Stimulated activated naive B cell treated with anti-CD40 and anti-IgM and Interleukin-4, amounts not matched to agents 10 μg/mL and 1 μg/mL and 100 μg/mL, for 72 hours (primary cell): Measurements from ENCODE around the gene C9orf72.

Experiments
- ATAC-seq, 2 donors: fragments of 150-1000 bp; cut with Tn5 transposase; replicated peaks; 2 replicates each; pipeline ENCODE4 v1.10.0; 2021; ENCODE audit warnings: moderate library complexity in 1 of 2
- DNase-seq: peaks from one replicate; pipeline ENCODE4 v3.0.0; 2021
- H3K27ac Mint-ChIP-seq: one replicate; pipeline ENCODE4 v1.8.0; 2022; ENCODE audit warnings: mild to moderate bottlenecking, mixed read lengths
- H3K27me3 Mint-ChIP-seq, 2 donors: one replicate each; pipeline ENCODE4 v1.8.0; 2022; ENCODE audit warnings: mixed read lengths in 2 of 2
- H3K36me3 Mint-ChIP-seq, 2 donors: one replicate each; pipeline ENCODE4 v1.8.0; 2022; ENCODE audit warnings: mixed read lengths in 2 of 2, mild to moderate bottlenecking in 1 of 2
- H3K4me1 Mint-ChIP-seq, 2 donors: one replicate each; pipeline ENCODE4 v1.8.0; 2022; ENCODE audit warnings: mixed read lengths in 2 of 2, mild to moderate bottlenecking in 1 of 2
- H3K4me3 Mint-ChIP-seq, 2 donors: one replicate each; pipeline ENCODE4 v1.8.0; 2022; ENCODE audit warnings: mild to moderate bottlenecking in 2 of 2, mixed read lengths in 2 of 2, moderate library complexity in 1 of 2
- H3K9me3 Mint-ChIP-seq, 2 donors: one replicate each; pipeline ENCODE4 v1.8.0; 2022; ENCODE audit warnings: mixed read lengths in 2 of 2, mild to moderate bottlenecking in 1 of 2

C9orf72 gene

DNA sequence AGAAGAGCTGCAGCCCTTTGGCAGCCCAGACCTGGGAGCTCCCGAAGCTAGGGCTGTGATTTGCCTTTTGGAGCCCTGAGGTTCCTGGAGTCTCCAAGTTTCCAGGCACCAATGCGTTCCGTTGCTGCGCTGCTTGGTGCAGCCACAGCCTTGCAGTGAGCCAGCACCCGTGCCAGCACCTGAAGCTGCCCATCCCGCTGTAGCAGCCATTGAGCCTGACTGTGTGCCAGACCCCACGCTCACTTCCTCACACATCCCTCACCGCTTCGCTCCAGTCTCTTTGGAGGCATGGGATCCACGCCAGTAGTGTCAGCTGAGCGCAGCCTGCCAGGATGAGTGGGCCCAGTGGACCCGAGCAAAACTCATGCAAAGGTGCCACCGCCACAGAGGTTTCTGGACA, 22.5 kb upstream of the C9orf72 start:
- no peak for DNase-seq
- peaks cover 5 to 15% of the 10 kb centered on the region in 2 donors for H3K27me3 Mint-ChIP-seq
- peaks cover 0 to 4% of the 10 kb centered on the region in 2 donors for H3K9me3 Mint-ChIP-seq
- no peak for ATAC-seq
- H3K4me3 Mint-ChIP-seq = no peak overlapping the region
- no peak overlapping the region for H3K27ac Mint-ChIP-seq
- H3K36me3 Mint-ChIP-seq = no peaks in the 10 kb centered on the region
- H3K4me1 Mint-ChIP-seq = no peaks in the 10 kb centered on the region

DNA sequence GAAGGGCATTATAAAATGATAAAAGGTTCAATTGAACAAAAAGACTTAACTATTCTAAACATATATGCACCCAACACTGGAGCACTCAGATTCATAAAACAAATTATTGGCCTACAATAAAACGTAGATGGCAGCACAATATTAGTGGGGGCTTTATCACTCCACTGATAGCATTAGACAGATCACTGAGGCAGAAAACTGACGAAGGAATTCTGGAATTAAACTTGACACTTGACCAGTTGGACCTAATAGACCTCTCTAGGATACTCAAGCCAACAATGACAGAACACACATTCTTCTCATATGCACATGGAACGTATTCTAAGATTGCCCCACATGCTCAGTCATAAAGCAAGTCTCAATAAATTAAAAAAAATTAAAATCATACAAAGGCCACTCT, 18.4 kb upstream of the C9orf72 start:
- Mint-ChIP-seq H3K9me3 (peaks cover 3 to 6% of the 10 kb centered on the region in 2 donors), H3K27me3 (peaks cover 5 to 15% of the 10 kb centered on the region in 2 donors), H3K36me3 (peaks cover 0 to 3% of the 10 kb centered on the region in 2 donors), H3K4me3 (no peak overlapping the region), H3K27ac (no peak overlapping the region), H3K4me1 (peaks cover 2 to 17% of the 10 kb centered on the region in 2 donors)
- ATAC-seq = no peak
- DNase-seq = no peak

DNA sequence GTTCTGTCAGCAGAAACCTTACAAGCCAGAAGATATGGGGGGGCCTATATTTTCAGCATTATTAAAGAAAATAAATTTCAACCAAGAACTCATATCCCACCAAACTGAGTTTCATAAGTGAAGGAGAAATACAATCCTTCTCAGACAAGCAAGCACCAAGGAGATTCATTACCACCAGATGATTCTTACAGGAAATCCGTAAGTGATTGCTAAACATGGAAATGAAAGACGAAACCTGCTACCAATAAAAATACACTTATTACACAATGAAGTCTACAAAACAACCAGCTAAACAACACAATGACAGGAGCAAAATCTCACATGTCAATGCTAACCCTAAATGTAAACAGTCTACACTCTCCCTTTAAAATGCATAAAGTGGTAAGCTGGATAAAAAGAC, 17.8 kb upstream of the C9orf72 start:
- Mint-ChIP-seq H3K4me3 (no peak overlapping the region), H3K27me3 (peaks cover 5 to 15% of the 10 kb centered on the region in 2 donors), H3K4me1 (peaks cover 2 to 17% of the 10 kb centered on the region in 2 donors), H3K36me3 (peaks cover 0 to 3% of the 10 kb centered on the region in 2 donors), H3K9me3 (peaks cover 3 to 6% of the 10 kb centered on the region in 2 donors), H3K27ac (no peak overlapping the region)
- DNase-seq = no peak
- ATAC-seq = no peak

DNA sequence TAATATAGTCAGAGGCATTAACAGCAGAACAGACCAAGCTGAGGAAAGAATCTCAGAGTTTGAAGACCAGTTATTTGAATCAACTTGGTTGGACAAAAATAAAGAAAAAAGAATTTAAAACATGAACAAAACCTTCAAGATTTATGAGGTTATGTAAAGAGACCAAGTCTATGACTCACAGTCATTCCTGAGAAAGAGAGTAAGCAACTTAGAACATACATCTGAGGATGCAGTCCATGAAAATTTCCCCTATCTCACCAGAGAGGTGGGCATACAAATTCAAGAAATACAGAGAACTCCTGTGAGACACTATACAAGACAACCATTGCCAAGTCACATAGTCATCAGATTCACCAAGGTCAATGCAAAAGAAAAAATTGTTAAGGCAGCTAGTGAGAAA, 17.4 kb upstream of the C9orf72 start:
- H3K4me3 Mint-ChIP-seq = no peak overlapping the region
- DNase-seq (no peak), ATAC-seq (no peak)

DNA sequence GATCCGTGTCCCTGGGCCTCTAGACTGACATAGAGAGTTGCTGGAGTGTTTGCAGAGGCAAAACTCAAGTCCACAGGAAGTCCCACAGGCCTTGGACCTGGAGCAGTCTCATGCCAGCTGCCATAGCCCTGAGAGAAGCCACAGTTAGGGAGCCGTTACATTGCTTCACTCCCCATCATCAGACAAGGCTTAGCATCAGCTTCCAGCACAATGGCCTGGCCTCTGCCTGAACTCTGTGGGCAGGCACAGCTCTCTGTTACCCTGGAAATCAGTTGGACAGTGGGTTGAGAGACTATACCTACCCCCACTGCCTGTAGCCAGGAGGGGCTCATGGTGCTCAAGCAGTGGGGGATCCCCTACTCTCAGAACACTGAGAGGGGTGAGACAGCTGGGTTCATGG, 16.2 kb upstream of the C9orf72 start:
- Mint-ChIP-seq H3K4me3 (no peak overlapping the region), H3K36me3 (peaks cover 0 to 3% of the 10 kb centered on the region in 2 donors), H3K27ac (no peak overlapping the region), H3K27me3 (peaks cover 0 to 15% of the 10 kb centered on the region in 2 donors), H3K4me1 (peaks cover 2 to 17% of the 10 kb centered on the region in 2 donors), H3K9me3 (peaks cover 3 to 6% of the 10 kb centered on the region in 2 donors)
- DNase-seq (no peak), ATAC-seq (no peak)

More for the DNA sequence above, 17.4 kb upstream of the C9orf72 start:
- H3K4me1 Mint-ChIP-seq = peaks cover 2 to 17% of the 10 kb centered on the region in 2 donors
- H3K9me3 Mint-ChIP-seq = peaks cover 3 to 6% of the 10 kb centered on the region in 2 donors
- H3K27me3 Mint-ChIP-seq = peaks cover 5 to 15% of the 10 kb centered on the region in 2 donors
- H3K36me3 Mint-ChIP-seq = peaks cover 0 to 3% of the 10 kb centered on the region in 2 donors
- no peak overlapping the region for H3K27ac Mint-ChIP-seq

DNA sequence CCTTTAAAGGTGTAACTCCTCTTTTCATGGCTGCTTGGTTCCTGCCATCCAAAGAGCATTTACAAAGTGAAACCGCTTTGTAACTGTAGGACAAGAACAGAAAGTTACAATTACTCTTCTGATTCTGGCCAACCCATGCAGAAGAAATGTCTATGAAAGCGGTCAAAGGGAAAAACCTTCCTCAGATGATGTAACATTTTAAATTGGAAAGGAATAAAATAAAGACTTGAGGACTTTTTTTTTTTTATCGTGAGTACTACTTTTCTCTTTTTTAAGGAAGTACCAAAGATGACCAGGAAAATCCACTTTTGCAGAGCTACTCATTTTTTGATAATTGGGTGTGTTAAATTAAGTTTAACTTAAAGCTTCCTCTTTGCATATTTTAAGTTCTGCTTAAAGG, 13.0 kb upstream of the C9orf72 start:
- Mint-ChIP-seq H3K9me3 (peaks cover 3 to 5% of the 10 kb centered on the region in 2 donors), H3K27me3 (peaks cover 0 to 6% of the 10 kb centered on the region in 2 donors), H3K36me3 (peaks cover 0 to 3% of the 10 kb centered on the region in 2 donors), H3K4me3 (no peak overlapping the region), H3K4me1 (peaks cover 2 to 17% of the 10 kb centered on the region in 2 donors), H3K27ac (no peak overlapping the region)
- ATAC-seq (no peak), DNase-seq (no peak)

DNA sequence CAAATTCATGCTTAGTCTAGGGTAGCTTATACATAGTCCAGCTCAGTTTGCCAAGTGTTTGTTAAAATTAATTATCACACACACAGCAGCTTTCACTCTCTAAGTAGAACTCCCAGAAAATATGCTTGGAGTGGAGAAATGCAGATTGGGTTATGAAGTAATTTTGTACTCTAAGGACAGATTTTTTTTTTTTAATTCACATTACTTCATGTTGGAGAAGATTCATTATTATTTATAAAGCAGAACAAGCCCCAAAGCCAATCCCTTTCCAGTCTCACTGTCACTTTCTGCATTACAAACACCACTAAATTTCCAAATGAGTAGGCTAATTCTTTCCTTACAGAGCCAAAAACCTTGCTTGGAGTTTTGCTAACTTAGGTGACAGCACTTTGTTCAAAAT, 11.7 kb upstream of the C9orf72 start:
- no peaks in the 10 kb centered on the region for H3K27me3 Mint-ChIP-seq
- DNase-seq = no peak
- H3K4me1 Mint-ChIP-seq = peaks cover 2 to 17% of the 10 kb centered on the region in 2 donors
- no peak overlapping the region for H3K27ac Mint-ChIP-seq
- no peaks in the 10 kb centered on the region for H3K9me3 Mint-ChIP-seq
- H3K4me3 Mint-ChIP-seq = no peak overlapping the region
- no peak for ATAC-seq
- no peaks in the 10 kb centered on the region for H3K36me3 Mint-ChIP-seq

DNA sequence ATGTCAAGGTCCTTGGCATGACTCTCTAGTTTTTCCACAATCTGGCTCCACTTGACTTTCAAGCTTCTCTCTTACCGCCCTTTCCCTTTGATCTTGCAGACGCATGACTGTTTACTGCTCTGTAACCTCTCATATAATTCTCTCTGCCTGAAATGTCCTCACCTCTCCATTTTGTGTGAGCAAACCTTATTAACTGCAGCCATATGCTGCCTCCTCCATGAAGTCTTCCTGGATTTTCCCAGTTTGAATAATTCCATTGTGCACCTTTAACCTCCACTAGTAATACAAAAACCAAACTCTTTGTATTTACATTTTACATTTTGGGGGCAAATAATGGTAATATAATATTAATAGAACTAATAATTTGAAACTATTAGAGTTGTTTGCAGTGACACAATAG, 9.5 kb upstream of the C9orf72 start:
- ATAC-seq (no peak), DNase-seq (no peak)
- H3K27me3 Mint-ChIP-seq = no peaks in the 10 kb centered on the region
- no peak overlapping the region for H3K4me3 Mint-ChIP-seq
- peaks cover 0 to 4% of the 10 kb centered on the region in 2 donors for H3K36me3 Mint-ChIP-seq
- H3K9me3 Mint-ChIP-seq = peaks cover 7 to 8% of the 10 kb centered on the region in 2 donors
- H3K27ac Mint-ChIP-seq = no peak overlapping the region
- peaks cover 0 to 9% of the 10 kb centered on the region in 2 donors for H3K4me1 Mint-ChIP-seq

DNA sequence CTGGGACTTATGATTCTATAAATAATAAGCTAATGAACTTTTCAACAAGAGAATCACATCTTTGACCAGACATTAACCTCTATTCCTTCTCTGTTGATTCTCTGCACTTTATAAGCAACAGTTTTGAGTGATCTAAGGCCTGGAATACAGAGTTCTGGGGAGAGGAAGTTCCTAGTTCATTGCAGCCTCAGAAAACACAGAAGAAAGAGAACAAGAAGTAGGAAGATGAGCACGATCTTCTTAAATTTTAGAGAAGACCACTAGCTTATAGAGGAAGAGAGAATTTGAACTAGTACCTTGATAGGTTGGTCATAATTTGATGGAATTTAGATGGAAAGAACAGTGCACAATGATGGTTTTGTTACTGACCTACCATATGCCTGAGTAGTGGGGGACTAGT, 8.5 kb upstream of the C9orf72 start:
- H3K27me3 Mint-ChIP-seq = no peaks in the 10 kb centered on the region
- DNase-seq (no peak), ATAC-seq (no peak)
- H3K4me3 Mint-ChIP-seq = no peak overlapping the region
- H3K4me1 Mint-ChIP-seq = no peaks in the 10 kb centered on the region
- H3K36me3 Mint-ChIP-seq = peaks cover 0 to 4% of the 10 kb centered on the region in 2 donors
- no peak overlapping the region for H3K27ac Mint-ChIP-seq
- H3K9me3 Mint-ChIP-seq = peaks cover 7 to 8% of the 10 kb centered on the region in 2 donors

DNA sequence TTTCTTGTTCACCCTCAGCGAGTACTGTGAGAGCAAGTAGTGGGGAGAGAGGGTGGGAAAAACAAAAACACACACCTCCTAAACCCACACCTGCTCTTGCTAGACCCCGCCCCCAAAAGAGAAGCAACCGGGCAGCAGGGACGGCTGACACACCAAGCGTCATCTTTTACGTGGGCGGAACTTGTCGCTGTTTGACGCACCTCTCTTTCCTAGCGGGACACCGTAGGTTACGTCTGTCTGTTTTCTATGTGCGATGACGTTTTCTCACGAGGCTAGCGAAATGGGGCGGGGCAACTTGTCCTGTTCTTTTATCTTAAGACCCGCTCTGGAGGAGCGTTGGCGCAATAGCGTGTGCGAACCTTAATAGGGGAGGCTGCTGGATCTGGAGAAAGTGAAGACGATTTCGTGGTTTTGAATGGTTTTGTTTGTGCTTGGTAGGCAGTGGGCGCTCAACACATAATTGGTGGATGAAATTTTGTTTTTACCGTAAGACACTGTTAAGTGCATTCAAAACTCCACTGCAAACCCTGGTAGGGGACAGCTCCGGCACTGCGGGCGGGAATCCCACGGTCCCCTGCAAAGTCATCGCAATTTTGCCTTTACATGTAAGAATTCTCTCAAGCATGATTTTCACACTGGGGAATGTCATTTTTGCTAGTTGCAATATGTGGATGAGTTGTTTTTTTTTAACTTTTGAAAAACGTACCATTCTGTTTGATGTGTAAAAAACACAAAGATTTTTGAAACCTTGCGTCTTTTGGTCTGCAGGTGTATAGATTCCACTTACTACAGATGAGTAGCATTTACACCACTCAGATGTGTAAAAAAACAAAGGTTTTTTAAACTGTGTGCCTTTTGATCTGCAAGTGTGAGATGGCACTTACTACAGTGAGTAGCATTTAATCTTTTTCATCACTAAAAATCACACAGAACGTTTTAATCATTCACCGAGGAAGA, 631 bp upstream of the C9orf72 start:
- peak overlapping the region; percentile 98 to 99 for H3K4me3 Mint-ChIP-seq
- peaks cover 8 to 21% of the 10 kb centered on the region in 2 donors for H3K4me1 Mint-ChIP-seq
- peak; percentile 84 to 90 for ATAC-seq
- DNase-seq = peak; percentile 97
- peak overlapping the region; percentile 100 for H3K27ac Mint-ChIP-seq
- H3K9me3 Mint-ChIP-seq = peaks cover 7 to 8% of the 10 kb centered on the region in 2 donors
- H3K27me3 Mint-ChIP-seq = no peaks in the 10 kb centered on the region
- peaks cover 3 to 4% of the 10 kb centered on the region in 2 donors for H3K36me3 Mint-ChIP-seq

DNA sequence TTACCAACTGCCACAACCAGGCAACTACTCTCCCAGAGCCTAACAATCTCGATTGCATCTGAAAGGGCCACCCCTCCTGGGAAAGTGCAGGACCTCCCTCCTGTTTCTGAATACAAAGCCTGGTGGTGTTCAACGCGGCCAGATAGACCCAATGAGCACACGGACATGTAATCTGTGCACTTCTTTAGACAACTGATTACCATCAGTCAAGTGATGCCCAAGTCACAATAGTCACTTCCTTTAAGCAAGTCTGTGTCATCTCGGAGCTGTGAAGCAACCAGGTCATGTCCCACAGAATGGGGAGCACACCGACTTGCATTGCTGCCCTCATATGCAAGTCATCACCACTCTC, 739 bp downstream of the C9orf72 start:
- H3K36me3 Mint-ChIP-seq = peaks cover 0 to 3% of the 10 kb centered on the region in 2 donors

DNA sequence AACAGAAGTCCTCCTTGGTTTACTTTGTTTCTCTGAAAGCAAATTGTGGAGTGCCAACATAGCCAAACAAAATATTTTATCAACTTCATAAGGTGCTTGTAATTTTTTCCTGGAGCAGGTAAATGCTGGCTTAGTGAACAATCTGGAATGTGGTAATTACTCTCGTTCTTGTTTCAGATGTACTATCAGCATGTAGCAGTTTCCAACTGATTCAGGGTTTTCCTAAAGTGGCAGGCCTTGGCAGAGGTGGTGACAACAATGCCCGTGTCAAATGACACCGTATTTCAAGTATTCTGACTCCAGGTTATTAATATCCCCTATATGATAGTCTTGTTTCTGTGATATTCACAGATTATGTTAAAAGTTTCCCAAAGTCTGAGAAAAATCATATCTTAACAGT, 1.2 kb downstream of the C9orf72 start:
- Mint-ChIP-seq H3K9me3 (no peaks in the 10 kb centered on the region), H3K27me3 (no peaks in the 10 kb centered on the region), H3K4me3 (peak overlapping the region; percentile 98 to 99), H3K4me1 (peaks cover 8 to 21% of the 10 kb centered on the region in 2 donors), H3K36me3 (peaks cover 0 to 3% of the 10 kb centered on the region in 2 donors), H3K27ac (peak overlapping the region; percentile 97)
- ATAC-seq = no peak
- DNase-seq = no peak

More for the DNA sequence above, 739 bp downstream of the C9orf72 start:
- H3K27ac Mint-ChIP-seq = peak overlapping the region; percentile 97
- H3K27me3 Mint-ChIP-seq = no peaks in the 10 kb centered on the region
- H3K4me1 Mint-ChIP-seq = peaks cover 8 to 21% of the 10 kb centered on the region in 2 donors
- DNase-seq (no peak), ATAC-seq (peak; percentile 52 to 60)
- H3K4me3 Mint-ChIP-seq = peak overlapping the region; percentile 98 to 99
- H3K9me3 Mint-ChIP-seq = no peaks in the 10 kb centered on the region

DNA sequence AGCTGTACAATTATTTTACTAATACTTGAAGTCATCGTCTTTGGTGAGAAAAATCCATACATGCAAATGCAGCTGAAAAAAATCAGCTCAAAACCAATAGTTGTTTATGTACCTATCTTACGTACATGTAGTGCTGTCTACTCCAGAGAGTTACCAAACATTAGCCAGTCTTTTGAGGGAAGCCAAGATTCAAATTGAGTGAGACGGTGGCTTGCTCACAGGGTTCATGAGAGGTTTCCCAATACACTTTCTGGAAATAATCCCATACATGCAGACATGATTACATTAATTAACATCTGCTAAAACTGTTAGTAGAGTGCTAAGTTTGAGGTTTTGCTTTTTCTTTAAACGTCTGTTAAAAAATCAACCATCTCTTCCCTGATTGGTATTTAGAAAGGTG, 2.3 kb downstream of the C9orf72 start:
- Mint-ChIP-seq H3K4me3 (no peak overlapping the region), H3K9me3 (no peaks in the 10 kb centered on the region)

DNA sequence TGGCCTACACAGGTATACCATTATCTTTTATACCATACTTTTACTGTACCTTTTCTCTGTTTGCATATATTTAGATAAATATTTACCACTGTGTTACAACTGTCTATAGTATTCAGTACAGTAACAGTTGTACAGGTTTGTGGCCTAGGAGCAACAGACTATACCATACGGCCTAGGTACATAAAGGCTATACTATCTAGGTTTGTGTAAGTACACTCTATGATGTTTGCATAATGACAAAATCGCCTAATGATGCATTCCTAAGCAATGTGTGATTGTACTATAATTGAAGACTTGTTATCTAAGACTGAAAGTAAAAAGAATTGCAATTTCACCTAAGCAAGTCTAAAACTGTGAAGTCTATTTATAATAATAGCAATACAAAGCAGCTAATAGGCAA, 3.9 kb downstream of the C9orf72 start:
- no peak overlapping the region for H3K27ac Mint-ChIP-seq
- no peak for ATAC-seq
- no peaks in the 10 kb centered on the region for H3K27me3 Mint-ChIP-seq
- peaks cover 8 to 25% of the 10 kb centered on the region in 2 donors for H3K4me1 Mint-ChIP-seq
- H3K36me3 Mint-ChIP-seq = peaks cover 3 to 7% of the 10 kb centered on the region in 2 donors
- no peak for DNase-seq
- no peak overlapping the region for H3K4me3 Mint-ChIP-seq
- H3K9me3 Mint-ChIP-seq = no peaks in the 10 kb centered on the region

More for the DNA sequence above, 2.3 kb downstream of the C9orf72 start:
- DNase-seq = no peak
- Mint-ChIP-seq H3K4me1 (peaks cover 8 to 21% of the 10 kb centered on the region in 2 donors), H3K36me3 (peaks cover 3 to 7% of the 10 kb centered on the region in 2 donors), H3K27me3 (no peaks in the 10 kb centered on the region), H3K27ac (no peak overlapping the region)
- no peak for ATAC-seq

DNA sequence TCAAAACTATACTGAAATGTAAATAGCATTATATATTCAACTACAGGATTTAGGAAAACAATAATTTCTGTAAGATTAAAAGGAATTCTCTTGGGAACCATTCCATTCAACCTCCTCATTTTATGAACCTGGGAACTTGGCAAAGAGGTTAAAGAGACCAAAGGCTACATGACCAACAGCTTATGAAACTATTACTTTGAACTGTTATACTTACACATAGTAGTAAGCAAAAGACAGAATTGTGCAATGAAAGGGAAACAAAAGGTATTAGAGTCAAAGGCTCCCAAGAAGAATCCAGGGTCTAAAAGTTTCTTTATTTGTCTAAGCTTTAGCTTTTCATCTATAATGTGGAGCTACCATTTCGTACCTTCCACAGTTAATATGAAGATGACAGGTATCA, 7.2 kb downstream of the C9orf72 start:
- DNase-seq (no peak), ATAC-seq (no peak)
- H3K9me3 Mint-ChIP-seq = no peaks in the 10 kb centered on the region
- H3K4me1 Mint-ChIP-seq = peaks cover 2 to 17% of the 10 kb centered on the region in 2 donors
- peaks cover 8 to 10% of the 10 kb centered on the region in 2 donors for H3K36me3 Mint-ChIP-seq
- H3K4me3 Mint-ChIP-seq = no peak overlapping the region
- H3K27me3 Mint-ChIP-seq = no peaks in the 10 kb centered on the region
- H3K27ac Mint-ChIP-seq = no peak overlapping the region
